Right lobe of liver (tissue), 4 donors: ENCODE results near the gene MAPK8IP3.

Source experiments
- POLR2A ChIP-seq: fragments of 450-650 bp; IDR thresholded peaks from one replicate; pipeline ENCODE4 v1.6.1; 2017; ENCODE audit warnings: antibody characterized with exemption, mild to moderate bottlenecking
- TF ChIP-seq, protein P1 (sequence below), 4 donors: fragments of 200-600 bp in 3 of 4; fragments of 450-650 bp in 1 of 4; IDR thresholded peaks; one replicate each; pipeline versions ENCODE4 v1.5.1 to v1.8.0; 2016 to 2022; ENCODE audit warnings: antibody characterized with exemption in 4 of 4, mild to moderate bottlenecking in 2 of 4
- donor health status: DM: no; HTN: no; CAD: no.
- donor health status: DM: no; HTN: no; CAD: no.
- donor health status: DM: no; HTN: yes; CAD: no.

DNA sequence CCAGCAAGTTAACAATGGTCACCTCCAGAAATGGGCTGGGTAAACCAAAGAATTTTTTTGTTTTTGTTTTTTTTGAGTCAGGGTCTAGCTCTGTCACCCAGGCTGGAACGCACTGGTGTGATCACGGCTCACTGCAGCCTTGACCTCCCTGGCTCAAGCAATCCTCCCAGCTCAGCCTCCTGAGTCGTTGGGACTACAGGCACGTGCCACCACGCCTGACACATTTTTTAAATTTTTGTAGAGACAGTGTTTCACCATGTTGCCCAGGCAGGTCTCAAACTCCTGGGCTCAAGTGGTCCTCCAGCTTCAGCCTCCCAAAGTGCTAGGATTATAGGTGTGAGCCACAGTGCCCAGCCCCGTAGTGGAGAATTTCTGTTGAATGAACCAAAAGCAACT, 74.7 kb downstream of the MAPK8IP3 start:
- TF ChIP-seq, protein P1, sequence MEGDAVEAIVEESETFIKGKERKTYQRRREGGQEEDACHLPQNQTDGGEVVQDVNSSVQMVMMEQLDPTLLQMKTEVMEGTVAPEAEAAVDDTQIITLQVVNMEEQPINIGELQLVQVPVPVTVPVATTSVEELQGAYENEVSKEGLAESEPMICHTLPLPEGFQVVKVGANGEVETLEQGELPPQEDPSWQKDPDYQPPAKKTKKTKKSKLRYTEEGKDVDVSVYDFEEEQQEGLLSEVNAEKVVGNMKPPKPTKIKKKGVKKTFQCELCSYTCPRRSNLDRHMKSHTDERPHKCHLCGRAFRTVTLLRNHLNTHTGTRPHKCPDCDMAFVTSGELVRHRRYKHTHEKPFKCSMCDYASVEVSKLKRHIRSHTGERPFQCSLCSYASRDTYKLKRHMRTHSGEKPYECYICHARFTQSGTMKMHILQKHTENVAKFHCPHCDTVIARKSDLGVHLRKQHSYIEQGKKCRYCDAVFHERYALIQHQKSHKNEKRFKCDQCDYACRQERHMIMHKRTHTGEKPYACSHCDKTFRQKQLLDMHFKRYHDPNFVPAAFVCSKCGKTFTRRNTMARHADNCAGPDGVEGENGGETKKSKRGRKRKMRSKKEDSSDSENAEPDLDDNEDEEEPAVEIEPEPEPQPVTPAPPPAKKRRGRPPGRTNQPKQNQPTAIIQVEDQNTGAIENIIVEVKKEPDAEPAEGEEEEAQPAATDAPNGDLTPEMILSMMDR (IDR thresholded peaks at IDR 0.05) = no peak
- no peak for TF ChIP-seq POLR2A
